NCI-H2081 (cell line): ENCODE measurements around the gene CTSH.
"Not testable (repeated sequence)": the region's sequence is repeated elsewhere in the genome, so short reads cannot be mapped to it uniquely, and the experiment has no call there.

ENCODE experiments used
- DNase-seq, 2 experiments: peaks; one replicate each; lab custom pipeline; 2025; lab: John Stamatoyannopoulos, UW

The CTSH gene

GRCh38 chr15:78921940-78922339, 22.9 kb downstream of the CTSH start:
- no peak for DNase-seq

GRCh38 chr15:78921517-78921916, 23.3 kb downstream of the CTSH start:
- no peak for DNase-seq

GRCh38 chr15:78917888-78918287, 27.0 kb downstream of the CTSH start:
- no peak for DNase-seq

GRCh38 chr15:78916088-78916487, 28.8 kb downstream of the CTSH start:
- no peak for DNase-seq

DNA sequence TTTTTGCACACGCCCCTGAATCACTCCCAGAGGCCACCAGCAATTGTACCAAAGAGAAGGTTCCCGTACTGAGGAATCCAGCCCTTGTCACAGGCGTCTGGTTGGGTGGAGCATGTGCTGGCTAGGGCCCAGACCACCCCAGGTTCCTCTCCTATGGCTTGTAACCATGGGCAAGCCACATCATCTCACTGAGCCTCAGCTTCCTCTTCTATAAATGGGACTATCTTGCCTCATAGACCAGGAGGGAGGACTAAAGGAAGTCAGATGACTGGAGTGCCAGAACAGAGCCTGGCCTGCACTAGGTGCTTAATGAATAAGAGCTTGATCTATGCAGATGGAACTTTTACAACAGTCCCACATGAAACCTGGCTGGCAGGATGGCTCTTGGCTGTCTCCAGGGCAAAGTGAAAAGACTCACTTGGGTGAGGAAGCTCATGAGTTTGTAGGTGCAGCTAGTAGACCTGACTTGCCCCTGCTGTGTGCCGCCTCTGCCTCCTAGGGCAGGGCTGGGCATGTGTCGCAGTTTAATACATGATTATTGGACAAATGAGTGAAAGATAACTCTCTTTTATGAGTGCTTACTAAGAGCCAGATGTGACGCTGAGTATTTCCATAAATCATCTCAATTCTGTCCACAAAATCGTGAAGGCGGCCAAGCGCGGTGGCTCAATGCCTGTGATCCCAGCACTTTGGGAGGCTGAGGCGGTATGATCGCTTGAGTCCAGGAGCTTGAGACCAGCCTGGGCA, 29.3 kb downstream of the CTSH start:
- DNase-seq = no peak

- no peak for DNase-seq
Measured at GRCh38 chr15:78914027-78914764, 30.6 kb downstream of the CTSH start.

- no peak for DNase-seq
Measured at GRCh38 chr15:78913012-78913411, 31.8 kb downstream of the CTSH start.

- no peak for DNase-seq
Measured at GRCh38 chr15:78912316-78912715, 32.5 kb downstream of the CTSH start.

GRCh38 chr15:78910271-78910670, 34.6 kb downstream of the CTSH start:
- DNase-seq = no peak

GRCh38 chr15:78909791-78910228, 35.0 kb downstream of the CTSH start:
- DNase-seq = peak; percentile 29 to 43

- no peak for DNase-seq
Measured at GRCh38 chr15:78909160-78909695, 35.6 kb downstream of the CTSH start.

DNA sequence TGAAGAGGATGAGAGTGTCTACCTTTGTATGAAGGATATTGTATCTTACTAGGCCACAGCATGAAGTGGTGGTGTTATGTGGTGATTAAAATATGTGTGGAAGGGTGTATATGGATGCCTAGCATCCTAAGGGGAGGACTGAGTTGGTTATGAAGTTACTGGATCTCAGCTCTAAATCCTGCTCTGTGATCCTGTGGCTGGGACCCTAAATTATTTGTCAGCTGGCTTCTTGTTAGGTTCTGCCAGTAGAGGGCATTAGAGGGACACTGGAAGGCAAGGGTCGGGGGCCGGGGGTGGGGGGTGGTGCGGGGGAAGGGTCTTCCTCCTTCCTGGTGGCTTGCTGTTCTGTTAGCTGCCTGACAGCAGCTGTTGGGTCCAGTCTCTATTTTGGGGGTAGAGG, 37.3 kb downstream of the CTSH start:
- no peak for DNase-seq

DNA sequence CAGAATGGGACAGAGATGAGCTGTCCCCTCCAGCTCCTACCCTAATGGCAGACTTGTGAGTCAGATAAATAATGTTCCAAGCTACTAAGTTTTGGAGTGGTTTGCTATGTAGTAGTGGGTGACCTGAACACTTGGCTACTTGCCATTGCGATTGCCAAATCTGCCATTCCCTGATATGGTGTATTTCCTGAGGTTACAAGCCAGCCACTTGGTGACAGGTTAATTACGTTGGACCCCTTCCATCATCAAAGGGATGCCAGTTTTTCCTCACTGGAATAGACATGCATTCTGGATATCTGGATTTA, 38.6 kb downstream of the CTSH start:
- no peak for DNase-seq

DNA sequence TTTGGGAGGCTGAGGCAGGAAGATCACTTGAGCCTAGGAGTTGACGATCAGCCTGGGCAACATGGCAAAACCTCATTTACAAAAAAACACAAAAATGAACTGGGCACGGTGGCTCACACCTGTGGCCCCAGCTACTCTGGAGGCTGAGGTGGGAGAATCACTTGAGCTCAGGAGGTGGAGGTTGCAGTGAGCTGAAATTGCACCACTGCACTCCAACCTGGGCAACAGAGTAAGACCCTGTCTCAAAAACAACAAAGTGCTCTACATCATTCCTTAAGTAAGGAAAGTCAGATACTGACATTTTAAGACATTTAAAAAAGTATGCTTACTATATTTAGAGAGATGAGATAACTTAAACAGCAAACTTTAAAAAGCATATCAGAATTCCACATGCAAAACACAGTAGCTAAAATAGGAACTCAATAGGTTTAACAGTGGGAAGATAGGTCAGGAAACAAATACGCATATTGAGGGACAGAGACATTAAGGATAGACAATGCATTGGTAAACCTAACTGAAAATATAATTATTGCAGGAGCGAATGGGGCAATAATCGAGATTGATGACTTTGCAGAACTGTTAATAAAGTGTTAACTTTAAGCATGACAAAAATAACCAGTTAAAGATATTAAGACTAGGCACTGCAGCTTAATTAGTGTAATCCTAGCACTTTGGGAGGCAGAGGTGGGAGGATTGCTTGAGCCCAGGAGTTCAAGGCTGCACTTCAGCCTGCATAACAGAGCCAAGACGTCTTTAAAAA, 40.1 kb downstream of the CTSH start:
- no peak for DNase-seq

GRCh38 chr15:78902281-78903032, 42.4 kb downstream of the CTSH start:
- not testable (repeated sequence) for DNase-seq

DNA sequence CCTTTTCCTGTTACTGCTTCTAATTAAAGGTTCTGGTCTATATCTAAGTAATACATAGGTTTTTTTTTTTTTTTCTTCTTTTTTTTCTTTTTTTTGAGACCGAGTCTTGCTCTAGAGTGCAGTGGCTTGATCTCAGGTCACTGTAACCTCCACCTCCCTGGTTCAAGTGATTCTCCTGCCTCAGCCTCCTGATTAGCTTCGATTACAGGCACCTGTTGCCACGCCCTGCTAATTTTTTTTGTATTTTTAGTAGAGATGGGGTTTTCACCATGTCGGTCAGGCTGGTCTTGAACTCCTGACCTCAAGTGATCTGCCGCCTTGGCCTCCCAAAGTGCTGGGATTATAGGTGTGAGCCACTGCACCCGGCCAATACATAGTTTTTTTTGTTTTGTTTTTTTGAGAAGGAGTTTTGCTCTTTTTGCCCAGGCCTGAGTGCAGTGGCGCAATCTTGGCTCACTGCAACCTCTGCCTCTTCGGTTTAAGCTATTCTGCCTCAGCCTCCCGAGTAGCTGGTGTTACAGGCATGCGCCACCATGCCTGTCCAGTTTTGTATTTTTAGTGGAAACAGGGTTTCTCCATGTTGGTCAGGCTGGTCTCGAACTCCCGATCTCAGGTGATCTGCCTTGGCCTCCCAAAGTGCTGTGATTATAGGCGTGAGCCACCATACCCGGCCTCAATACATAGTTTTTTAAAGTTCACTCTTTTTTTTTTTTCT, 43.9 kb downstream of the CTSH start:
- not testable (repeated sequence) for DNase-seq

GRCh38 chr15:78898540-78898939, 46.3 kb downstream of the CTSH start:
- no peak for DNase-seq

- DNase-seq = no peak
Measured at GRCh38 chr15:78895471-78895870, 49.4 kb downstream of the CTSH start.

- DNase-seq = no peak
Measured at GRCh38 chr15:78893538-78893937, 51.3 kb downstream of the CTSH start.

DNA sequence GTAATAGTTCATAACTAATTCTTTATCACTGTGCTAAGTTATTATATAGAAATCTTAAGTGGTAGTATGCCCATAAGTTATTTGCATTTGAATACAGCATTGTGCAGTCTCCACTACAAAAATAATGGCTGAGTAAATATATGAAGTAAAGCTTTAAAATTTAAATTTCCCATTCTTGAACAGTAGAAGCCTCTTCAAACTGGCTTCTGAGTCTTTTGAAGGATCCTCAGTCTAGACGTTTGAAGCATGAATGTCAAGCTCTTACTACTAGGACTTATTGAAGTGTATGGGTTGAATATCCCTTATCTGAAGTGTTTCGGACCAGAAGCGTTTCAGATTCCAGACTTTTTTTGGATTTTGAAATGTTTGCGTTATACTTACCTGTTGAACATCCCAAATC, 55.8 kb downstream of the CTSH start:
- no peak for DNase-seq

DNA sequence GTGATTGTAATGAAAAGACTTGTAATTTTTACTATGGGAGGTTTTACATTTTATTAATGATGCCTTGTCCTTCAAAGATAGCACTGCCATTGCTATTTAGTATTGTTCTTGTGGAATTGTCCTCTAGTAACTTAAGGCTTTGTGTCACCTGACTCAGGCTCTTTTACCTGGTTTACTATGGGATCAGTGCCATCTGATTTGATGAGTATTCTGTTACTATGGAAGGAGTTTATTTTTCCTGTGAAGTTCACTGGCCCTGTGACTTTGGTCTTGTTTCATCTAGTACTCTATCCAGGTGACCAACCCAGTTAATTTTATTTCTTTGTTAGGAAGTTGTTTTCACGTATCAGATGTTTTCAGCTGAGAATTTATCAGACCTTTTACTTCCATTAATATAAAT, 63.2 kb downstream of the CTSH start:
- DNase-seq = no peak
